NCI-H774 (cell line): ENCODE results near the gene LRP1.

ENCODE experiments used
- DNase-seq: peaks from one replicate; lab custom pipeline; 2025; lab: John Stamatoyannopoulos, UW

The LRP1 gene

GRCh38 chr12:57154804-57155434 is 26.6 kb downstream of the LRP1 start:
- no peak for DNase-seq

GRCh38 chr12:57156701-57157403 is 28.6 kb downstream of the LRP1 start:
- DNase-seq = no peak

DNA sequence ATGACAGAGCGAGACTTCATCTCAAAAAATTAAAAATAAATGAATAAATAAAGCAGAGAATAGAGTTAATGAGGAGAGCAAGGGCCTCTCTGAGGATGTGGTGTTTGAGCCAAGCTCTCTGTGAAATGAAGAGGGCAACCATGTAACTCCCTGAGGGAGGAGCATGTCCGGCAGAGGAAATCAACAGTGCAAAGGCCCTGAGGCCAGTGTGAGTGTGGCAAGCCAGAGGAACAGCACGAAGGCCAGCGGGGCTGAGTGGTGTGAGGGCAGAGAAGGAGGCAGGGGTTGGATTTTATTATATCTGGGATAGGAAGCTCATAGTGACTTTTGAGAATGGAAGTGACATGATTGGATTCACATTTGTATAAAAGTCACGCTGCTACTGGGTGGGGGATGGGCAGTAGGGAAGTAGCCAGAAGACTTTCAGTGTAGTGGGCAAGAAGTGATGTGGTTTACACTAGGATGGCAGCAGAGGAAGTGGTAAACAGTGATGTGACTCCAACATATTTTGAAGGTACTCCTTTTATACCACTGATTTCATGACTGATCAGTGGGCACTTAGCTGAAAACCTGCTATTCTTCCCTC is 29.4 kb downstream of the LRP1 start:
- DNase-seq = no peak

DNA sequence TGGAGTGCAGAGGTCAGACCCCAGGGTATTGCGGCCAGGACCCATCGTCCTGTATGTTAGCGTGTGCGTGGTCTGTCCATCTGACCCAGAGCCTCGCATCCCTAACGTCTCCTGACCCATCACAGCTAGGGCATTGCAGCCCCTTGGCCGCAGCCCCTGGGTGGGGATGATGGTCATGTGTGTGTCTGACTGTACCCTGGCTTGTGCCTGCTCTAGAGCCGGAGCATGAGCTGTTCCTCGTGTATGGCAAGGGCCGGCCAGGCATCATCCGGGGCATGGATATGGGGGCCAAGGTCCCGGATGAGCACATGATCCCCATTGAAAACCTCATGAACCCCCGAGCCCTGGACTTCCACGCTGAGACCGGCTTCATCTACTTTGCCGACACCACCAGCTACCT is 29.9 kb downstream of the LRP1 start:
- DNase-seq = no peak

- DNase-seq = no peak
These were observed 30.4 kb downstream of the LRP1 start for GRCh38 chr12:57158665-57159064.

DNA sequence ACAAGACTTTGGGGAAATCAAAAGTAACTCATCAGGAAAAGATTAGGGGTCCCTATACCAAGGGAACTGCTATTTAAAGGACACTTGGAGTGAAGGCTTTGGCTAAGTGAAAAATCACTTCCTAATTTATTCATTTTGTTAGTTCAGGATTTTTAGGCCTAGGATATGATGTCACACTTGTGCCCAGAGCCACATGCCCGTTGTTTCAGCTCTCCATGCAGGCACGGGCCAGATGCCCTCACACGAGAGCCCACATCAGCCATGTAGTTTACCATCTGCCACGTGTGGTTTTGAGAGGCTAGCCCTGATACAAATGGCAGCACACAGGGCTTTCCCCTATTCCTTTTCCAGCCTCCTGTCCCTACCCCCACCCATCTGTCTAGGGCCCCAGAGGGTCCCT is 31.0 kb downstream of the LRP1 start:
- no peak for DNase-seq

- DNase-seq = no peak
These were observed 31.8 kb downstream of the LRP1 start for GRCh38 chr12:57160040-57160439.

- no peak for DNase-seq
These were observed 32.5 kb downstream of the LRP1 start for GRCh38 chr12:57160741-57161140.

DNA sequence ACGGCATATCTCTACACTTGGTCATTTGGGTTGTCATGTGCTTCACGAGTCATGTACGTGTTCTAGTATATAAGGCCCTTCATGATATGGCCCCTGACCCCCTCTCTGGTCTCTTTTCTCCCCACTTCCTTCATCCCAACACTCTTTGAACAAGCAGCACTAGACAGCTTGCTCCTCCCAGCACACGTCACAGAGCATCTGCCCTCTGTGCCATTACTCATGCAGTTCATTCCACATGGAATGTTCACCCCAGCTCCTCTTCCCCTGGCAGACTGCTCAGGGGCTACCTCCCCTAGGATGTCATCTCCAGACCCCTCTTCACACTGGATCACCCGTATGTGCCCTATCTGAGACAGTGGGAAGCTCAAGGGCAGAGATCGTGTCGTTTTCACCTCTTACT is 33.2 kb downstream of the LRP1 start:
- DNase-seq = no peak

DNA sequence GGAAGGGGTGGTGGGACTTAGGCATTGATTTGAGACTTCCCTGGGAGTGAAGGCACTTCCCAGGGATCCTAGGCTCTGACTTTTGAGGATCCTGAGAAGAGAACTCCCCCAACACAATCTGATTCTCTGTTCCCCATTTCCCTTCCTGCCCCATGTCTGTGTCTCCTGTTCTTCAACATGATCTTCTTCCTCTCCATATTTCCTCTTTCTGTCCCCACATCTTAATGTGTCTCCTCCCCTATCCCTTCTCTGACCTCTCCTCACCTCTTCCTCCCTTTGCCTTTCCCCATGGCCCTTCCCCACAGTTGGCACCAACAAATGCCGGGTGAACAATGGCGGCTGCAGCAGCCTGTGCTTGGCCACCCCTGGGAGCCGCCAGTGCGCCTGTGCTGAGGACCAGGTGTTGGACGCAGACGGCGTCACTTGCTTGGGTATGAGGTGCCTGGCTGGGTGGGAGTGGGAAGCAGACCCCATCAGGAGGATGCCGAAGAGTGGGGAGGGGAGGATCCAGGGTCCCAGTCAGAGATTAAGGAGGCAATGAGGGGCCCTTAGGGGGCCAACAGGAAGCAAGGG is 34.4 kb downstream of the LRP1 start:
- DNase-seq = no peak

GRCh38 chr12:57164454-57164853 is 36.2 kb downstream of the LRP1 start:
- DNase-seq = no peak

DNA sequence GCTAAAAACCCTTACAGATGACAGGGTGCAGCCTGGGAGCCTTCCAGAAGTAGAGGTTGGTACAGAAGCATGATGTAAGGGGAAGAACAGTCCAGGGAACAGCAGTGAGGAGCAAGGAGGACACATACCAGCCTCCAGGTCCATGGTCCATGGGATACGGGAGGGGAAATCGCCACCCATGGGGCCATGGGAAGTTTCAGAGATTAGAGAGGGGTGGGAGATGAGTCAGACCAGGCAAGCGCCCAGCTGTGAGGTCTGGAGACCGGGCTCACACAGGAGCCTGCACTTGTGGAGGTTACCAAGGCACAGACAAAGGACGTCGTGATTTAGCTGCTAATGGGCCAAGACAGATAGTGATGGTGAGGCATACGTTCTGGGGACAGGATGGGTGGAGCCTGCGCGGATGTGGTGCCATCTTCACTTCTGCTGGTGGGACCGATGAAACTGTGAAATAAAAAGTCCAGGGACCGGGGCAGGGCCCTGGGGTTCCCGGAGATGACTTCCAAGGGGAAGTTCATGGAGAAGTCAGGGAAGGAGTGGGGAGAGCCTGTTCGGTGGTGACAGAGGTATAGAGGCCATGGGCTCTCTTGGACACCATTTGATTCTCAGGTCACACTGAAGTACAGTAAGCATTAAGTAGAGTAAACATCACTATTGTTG is 36.8 kb downstream of the LRP1 start:
- DNase-seq = no peak

- no peak for DNase-seq
These were observed 37.5 kb downstream of the LRP1 start for GRCh38 chr12:57165741-57166140.

DNA sequence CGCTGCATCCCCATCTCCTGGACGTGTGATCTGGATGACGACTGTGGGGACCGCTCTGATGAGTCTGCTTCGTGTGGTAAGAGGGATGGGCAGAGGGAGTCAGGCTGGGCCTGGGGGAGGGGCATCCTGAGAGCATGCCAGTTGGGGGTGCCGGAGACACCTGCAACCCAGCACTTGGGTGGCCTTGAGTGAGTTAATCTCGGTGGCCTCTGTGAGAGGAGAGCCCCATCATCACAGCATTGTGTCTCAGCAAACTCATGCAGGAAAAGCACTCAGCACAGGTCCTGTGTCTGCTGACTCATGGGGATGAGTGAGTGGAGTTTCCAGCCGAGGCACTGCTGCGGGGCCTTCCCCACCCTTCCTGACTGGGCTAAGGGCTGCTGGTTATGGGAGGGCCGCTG is 38.7 kb downstream of the LRP1 start:
- no peak for DNase-seq

DNA sequence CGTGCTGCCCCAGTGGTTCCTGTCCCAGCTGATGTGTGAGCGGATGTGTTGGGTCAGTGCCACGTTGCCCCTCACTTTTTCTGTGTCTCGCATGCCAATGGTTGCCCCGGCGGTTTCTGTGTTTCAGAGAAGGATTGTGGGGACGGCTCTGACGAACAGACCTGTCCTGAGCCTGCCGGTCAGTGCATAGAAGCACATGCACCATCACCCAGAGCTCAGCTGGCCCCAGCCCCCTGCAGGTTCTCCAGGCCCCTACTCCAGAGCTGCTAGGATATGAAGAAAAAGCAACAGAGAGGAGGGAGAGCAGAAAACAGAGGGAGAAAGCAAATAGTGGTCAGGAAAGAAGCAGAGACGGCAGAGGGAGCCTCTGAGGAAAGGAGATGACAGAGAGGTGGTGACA is 39.8 kb downstream of the LRP1 start:
- DNase-seq = no peak

DNA sequence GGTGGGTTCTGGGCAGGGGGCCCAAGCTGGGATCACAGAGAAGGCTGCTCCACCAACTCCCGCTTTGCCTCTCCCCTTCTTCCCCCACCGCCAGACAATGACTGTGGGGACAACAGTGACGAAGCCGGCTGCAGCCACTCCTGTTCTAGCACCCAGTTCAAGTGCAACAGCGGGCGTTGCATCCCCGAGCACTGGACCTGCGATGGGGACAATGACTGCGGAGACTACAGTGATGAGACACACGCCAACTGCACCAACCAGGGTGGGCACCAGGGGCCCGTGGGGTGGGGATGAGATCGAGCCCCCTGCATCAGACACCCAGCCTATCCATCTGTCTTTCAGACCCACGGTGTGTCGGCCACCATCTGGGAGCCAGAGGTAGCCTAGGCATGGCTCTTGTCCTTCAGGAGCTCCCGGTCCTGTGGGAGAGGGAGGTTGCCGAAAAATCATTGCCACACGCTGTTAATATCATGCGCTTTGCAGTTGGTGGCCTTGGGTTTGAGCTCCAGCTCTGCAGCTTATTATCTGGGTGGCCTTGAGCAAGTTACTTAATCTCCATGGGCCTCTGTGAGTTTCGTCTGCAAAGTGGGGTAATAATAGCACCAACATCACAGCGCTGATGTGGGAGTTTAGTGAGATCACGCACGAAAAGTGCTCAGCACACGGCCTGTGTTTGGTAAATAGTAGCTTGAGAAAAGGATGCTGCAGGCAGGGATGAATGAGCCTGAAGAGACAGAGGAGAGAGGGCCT is 40.9 kb downstream of the LRP1 start:
- no peak for DNase-seq

GRCh38 chr12:57169969-57170368 is 41.7 kb downstream of the LRP1 start:
- no peak for DNase-seq

GRCh38 chr12:57170408-57170807 is 42.1 kb downstream of the LRP1 start:
- no peak for DNase-seq

DNA sequence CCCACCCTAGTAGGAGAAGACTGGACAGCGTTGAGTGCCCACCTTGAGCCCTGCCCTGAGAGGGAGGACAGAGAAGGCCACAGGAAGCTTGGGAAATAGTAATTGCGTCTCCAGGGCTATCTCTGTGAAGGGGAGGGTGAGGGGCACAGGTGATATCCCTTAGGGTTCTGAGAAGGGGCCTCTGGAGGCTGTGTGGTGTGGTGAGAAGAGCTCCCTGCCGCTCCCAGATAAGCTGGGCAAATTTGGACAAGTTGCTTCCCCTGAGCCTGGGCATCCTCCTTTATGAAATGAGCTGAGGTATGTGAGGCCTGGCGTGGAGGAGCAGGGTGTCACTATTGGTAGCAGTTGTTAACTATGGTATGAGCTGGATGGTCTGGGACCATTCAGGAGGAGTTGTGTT is 42.6 kb downstream of the LRP1 start:
- no peak for DNase-seq

GRCh38 chr12:57171668-57172067 is 43.4 kb downstream of the LRP1 start:
- DNase-seq = no peak

DNA sequence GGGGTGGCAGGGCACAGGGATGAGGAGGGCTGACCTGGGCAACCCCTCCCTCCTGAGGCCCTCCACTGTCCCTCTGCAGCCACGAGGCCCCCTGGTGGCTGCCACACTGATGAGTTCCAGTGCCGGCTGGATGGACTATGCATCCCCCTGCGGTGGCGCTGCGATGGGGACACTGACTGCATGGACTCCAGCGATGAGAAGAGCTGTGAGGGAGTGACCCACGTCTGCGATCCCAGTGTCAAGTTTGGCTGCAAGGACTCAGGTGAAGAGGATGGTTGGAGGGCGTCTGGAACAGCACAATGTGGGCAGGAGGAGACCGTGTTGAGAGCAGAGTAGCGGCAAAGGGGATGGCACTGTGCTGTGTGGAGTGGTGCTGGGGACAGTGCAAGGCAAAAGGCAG is 44.8 kb downstream of the LRP1 start:
- no peak for DNase-seq

- no peak for DNase-seq
These were observed 45.4 kb downstream of the LRP1 start for GRCh38 chr12:57173683-57174082.
